ENCODE results near the gene GDPD5.

GDPD5 gene

DNA sequence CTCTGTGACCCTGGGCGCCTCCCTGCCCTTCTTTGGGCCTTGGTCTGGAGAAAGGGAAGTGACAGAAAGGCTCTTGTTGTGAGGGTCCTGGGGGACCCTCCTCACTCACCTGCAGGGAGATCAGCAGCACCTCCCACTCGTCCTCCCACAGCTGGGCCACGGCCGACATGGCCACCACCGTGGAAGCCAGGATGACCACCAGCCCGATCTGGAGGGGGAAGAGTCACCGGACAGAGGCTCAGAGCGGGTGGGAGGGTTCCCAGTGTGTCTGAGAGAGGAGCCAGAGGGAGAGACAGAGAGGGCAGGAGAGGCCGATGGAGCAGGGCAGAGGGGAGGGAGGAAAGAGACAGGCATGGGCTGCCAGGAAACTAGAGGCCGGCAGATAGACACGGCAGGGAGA lies 76.0 kb downstream of the GDPD5 start:
- DNase-seq (ENCODE audit: low read depth in 4 of 4, low spot score in 1 of 4): no peak

DNA sequence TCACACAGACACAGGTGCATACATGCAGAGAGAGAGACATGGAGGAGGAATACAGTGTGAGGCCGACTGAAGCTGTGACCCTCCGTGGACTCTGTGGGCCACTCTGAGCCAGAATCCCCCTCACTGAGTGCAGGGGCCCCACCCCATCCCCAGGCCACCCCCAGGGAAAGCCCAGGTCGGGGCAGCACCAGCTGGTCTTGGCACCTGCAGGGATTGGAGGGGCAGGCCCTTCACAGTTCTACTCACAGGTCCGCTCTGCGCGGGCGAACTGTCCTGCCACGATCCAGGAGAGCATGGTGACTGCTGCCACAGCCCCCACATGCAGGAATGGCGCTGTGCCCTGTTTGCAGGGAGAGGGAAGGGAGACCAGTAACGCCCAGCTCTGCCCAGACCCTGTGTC lies 76.5 kb downstream of the GDPD5 start:
- DNase-seq (ENCODE audit: low read depth in 4 of 4, low spot score in 1 of 4): no peak

DNA sequence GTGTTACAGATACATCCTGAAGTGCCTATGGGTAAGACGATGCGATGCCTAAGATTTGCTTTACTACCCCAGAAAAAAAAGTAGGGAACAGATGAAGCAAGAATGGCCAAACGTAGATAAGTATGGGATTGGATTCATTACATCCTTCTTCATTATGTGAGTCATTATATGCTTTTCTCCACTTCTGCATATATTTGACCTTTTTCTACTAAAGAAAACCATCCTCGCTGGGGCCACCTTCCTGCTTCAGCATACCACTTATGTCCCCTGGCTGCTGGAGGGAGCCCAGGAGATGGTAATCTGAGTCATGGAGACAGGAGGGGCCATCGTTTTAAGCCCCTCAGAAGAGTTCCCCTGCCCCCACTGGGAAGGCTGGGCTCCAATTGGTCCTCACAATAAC lies 78.3 kb downstream of the GDPD5 start:
- DNase-seq (ENCODE audit: low read depth in 4 of 4, low spot score in 1 of 4): no peak

GRCh38 chr11:75445315-75445953 lies 80.3 kb downstream of the GDPD5 start:
- DNase-seq (ENCODE audit: low read depth in 4 of 4, low spot score in 1 of 4): peak; percentile 44 to 74 (median 54)

- no peak for DNase-seq (ENCODE audit: low read depth in 4 of 4, low spot score in 1 of 4)
Measured at GRCh38 chr11:75443043-75443442, 82.7 kb downstream of the GDPD5 start.

DNA sequence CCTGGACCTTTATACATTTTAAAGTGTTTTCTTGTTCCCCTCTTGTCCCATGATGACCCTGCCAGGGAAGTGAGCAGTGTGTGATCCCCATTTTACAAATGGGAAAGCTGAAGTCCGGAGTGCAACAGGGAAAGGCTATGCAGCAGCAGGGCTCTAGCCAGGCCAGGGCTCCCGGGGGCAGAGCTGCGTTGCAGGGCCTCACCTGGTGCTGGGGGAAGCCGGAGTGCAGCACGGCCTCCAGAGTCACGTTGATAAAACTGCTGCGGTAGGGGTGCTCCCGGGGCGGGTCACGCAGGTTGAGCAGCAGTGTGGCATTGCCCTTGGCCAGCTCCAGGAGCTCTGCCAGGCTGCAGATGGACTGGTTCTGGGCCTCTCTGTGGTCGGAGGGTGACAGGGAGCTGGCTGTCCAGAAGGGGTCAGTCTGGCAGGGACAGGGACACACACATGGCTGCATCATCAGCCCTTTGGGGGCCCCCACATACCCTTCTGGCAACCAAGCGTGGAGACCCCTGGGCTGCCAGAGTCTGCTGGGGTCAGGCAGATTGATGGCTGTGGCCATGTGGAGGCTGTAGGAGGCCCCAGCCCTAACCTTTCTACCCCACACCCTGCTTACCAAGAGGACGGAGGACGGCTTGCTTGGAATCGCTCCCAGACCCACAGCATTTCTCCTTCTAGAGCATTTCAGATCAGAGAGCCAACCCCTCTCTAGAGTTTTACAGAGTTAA lies 83.4 kb downstream of the GDPD5 start:
- no peak for DNase-seq (ENCODE audit: low read depth in 4 of 4, low spot score in 1 of 4)

- no peak for DNase-seq (ENCODE audit: low read depth in 4 of 4, low spot score in 1 of 4)
Measured at GRCh38 chr11:75441804-75442132, 84.0 kb downstream of the GDPD5 start.

DNA sequence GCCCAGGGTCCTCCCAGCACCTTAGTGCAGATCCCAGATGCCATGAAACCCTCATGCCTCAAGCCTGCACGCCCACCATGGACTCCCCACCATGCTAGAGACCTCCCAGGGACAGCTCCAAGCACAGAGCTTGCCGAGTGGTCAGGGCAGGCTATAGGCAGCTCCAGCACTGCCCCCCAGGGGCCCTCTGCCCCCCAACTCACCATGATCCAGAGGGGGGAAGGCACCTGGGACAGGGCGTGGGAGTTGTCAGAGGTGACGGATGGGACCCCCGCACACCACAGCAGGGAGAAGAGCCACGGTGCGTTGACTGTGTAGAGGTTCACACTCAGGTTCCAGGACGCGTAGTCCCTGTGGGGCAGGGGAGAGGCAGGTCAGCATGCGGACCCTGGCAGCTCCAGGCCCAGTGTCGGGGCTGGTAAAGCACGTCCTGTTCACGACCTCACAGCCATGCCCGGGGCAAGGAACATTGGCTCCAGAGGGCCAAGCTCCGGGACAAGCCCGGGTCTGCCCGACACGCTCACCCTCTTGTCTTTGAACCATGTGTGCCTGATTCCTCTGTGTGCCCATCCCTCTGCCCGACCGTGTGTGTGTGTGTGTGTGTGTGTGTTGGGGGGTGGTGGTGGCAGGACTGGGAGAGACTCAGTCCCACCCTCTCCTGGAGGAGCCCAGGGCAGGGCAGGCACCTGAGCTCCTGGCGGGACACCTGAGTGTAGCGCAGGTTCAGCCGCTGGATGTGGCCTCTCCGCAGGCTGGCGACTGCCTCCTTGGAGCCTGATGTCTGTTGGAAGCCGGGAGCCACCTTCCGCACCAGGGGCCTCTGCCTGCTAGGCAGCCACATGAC lies 84.6 kb downstream of the GDPD5 start:
- DNase-seq (ENCODE audit: low read depth in 4 of 4, low spot score in 1 of 4): no peak

DNA sequence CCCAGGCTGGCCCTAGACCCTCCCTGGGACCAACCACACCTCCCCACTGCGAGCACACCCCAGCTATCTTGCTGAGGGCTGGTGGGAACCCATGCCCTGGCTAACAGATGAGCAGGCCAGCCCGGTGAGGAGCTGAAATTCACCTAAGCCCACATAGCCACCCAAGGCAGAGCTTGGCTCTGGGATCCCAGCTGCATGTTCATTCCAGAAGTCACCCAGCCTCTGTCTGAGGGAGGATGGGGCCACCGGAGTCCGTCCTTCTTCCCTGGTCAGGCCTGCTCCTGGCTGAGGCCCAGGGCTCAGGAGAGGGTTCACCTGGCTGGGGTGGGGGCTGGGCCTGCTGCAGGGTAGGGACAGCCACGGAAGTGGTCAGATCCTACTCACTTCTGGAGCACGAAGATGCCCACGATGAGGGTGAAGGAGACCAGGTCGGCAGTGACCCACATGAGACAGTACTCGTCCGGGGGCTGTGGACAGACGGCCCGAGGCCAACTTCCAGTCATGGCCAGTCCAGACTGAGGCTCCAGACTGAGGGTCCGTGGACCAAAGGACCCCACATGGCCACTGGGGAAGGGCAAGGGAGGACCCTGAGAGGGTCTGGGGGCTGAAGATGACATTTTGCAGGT lies 86.1 kb downstream of the GDPD5 start:
- DNase-seq (ENCODE audit: low read depth in 4 of 4, low spot score in 1 of 4): no peak

GRCh38 chr11:75439026-75439425 lies 86.7 kb downstream of the GDPD5 start:
- DNase-seq (ENCODE audit: low read depth in 4 of 4, low spot score in 1 of 4): no peak

DNA sequence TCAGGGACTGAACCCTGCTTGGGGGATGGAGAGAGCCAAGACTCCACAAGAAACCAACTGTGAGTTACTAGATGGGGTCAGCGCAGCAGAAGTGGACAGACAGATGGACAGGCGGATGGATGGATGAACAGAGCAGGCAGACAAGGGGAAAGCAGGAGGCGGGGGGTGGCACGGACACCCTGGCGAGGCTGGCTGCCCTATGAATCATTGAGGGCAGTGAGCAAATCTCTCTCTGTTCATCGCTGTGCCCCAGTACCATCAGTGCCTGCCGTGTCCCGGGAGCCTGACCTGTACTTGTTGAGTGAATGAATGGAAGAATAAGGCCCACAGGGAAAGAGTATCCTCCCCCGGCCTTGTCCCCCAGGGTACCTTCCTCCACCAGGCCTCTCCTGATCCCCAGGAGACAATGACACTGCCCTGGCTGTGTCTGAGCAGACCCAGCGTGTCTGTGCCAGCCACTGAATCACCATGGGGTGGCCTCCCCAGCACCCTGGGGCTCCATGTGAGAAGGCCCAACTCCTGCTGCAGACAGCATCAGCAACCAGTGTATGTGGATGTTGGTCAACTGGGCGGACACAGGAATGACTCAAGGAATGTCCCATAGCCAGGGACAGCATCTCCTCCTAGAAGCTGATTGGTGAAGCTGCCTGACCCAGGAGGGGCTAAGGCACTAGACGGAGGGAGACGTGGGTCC lies 87.6 kb downstream of the GDPD5 start:
- no peak for DNase-seq (ENCODE audit: low read depth in 4 of 4, low spot score in 1 of 4)

DNA sequence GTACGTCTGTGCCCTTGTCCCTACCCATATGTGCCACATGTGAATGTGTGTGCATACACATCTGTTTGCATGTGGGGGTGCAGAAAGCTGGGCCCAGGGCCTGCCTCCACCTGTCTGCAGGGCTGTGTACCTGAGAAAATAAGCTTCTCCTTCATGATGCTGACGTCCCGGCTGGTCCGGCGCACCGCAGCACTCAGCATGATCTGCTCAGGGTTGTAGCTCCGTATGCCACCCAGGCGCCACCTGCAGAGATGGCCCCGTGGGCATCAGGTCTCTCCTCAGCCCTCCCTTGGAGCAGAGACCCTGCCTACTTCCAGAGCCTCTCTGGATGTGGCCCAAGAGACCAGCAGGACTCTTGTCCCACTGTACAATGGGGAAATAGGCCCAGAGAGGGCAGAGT lies 88.9 kb downstream of the GDPD5 start:
- no peak for DNase-seq (ENCODE audit: low read depth in 4 of 4, low spot score in 1 of 4)

DNA sequence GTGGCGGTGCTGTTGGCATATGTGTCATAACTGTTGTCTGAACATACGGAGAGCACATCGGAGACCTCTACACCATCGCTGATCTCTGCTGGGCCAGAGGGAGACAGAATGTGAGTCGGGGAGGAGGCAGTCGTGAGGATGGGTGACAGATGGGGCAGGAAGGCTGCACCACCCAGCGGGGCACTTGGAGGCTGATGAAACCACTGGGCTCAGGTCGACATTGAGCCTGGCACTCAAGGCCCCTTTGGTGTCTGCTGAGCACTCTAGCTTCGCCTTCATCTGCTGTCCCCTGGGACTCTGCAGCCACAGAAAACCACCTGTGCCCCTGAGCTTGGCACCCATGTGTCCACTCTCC lies 90.2 kb downstream of the GDPD5 start:
- no peak for DNase-seq (ENCODE audit: low read depth in 4 of 4, low spot score in 1 of 4)

- DNase-seq (ENCODE audit: low read depth in 4 of 4, low spot score in 1 of 4): no peak
Measured at GRCh38 chr11:75434886-75435570, 90.7 kb downstream of the GDPD5 start.

GRCh38 chr11:75434051-75434450 lies 91.7 kb downstream of the GDPD5 start:
- DNase-seq (ENCODE audit: low read depth in 4 of 4, low spot score in 1 of 4): no peak

DNA sequence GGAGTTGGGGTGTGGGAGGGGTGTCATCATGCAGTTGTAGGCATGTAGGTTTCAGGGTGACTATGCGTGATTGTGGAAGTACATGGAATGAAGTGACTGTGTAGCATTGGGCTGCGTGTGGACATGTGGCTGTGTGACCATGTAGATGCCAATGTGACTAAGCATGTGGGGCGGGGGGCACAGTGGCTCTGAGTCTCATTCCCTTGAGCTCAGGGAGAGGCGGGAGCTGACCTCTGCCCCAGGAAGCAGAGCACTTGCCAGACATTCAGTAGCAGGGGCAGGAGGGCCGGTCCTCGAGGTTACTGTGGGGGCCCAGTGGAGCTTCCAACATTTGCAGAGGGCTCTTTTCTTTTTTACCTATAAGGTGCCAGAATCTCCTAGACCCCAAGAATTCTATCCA lies 92.3 kb downstream of the GDPD5 start:
- no peak for DNase-seq (ENCODE audit: low read depth in 4 of 4, low spot score in 1 of 4)

GRCh38 chr11:75432911-75433321 lies 92.8 kb downstream of the GDPD5 start, which contains the start of gene KLHL35:
Gene KLHL35 (minus strand): TSS chr11:75433203. CDS start chr11:75430629, 2,574 bp downstream.
- DNase-seq (ENCODE audit: low read depth in 4 of 4, low spot score in 1 of 4): no peak

DNA sequence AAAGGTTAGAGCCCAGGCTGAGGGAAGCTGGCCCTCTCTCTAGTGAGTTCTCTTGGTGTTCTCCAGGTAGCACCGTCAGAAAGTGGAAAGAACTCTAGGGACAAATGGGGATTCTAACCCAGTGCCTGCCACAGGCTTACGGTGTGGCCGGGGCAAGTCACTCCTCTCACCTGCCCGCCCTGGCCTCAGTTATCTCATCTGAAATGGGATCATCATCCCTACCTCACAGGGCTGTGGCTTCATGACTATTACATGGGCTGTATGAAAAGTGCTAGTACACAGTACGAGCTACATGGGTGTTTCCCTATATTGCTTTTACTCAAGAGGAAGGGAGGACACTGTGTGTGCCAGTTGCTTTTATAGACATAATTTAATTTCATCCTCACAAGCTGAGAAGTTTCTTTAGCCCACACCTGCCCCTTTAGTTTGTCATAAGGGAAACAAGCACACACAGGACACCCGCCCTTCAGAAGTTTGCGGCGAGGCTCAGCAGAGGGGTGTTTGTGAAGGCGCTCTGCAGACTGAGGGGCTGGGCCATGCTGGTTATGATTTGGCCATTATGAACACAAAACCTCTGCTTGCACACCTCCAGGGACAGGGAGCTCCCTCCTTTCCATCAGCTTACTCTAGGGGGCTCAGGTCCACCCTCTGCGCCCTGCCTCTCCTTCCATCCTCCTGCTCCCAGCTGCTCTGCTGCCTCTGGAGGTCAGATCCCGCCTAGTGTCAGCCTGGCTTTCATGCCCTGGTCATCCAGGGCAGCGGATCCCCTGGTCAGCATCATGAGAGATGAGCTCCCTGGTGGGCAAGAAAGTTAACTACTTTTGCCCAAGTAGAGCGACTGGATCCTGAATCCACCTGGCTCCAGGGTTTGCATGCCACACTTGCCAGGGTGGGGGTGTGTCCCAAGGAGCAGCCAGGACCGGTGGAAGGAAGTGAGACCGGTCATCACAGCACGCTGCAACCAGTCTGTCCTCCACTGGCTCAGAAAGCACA lies 93.9 kb downstream of the GDPD5 start:
- no peak for DNase-seq (ENCODE audit: low read depth in 4 of 4, low spot score in 1 of 4)

All from stimulated activated CD4-positive, alpha-beta T cell treated with anti-CD3 and anti-CD28 coated beads, Interleukin-1b, Interleukin-23, amount 100 ng/mL, for 24 hours (primary cell).